ENCODE data around the gene SBF2.
"Not testable (repeated sequence)": the region's sequence is repeated elsewhere in the genome, so short reads cannot be mapped to it uniquely, and the experiment has no call there.

SBF2 gene

DNA sequence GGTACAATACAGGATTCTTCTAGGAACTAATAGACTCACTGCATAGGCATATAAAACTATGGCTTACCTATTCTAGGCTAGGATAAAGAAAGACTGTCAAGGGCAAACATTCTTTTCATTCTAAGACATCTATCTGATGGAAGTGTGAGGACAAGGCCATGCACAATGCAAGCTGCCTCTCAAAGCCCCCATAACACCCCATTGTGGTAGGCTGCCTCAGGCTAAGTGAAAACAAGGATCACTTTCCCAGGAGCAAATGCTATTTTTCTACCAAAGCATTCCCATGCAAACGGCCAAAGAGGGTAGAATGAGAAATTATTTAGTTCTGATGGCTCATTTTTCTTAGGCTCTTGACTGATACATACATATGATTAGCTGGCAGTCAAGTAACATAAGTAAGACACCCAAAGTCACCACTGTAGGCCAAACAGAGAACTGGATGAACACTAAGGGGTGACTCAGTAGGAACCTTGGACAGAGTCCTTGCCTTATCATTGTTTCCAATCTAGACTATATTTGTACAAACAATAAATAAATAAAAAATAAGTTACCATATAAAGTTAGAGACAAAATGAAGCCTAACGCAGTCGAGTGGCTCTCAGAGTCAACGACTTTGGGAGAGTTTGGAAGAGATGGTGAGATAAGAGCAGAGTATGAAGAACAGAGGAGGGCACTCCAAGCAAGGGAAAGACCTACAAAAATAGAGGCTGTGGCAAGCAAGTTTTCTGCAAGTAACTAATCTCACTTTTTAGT is 303.6 kb downstream of the SBF2 start:
- DNase-seq, result no peak

DNA sequence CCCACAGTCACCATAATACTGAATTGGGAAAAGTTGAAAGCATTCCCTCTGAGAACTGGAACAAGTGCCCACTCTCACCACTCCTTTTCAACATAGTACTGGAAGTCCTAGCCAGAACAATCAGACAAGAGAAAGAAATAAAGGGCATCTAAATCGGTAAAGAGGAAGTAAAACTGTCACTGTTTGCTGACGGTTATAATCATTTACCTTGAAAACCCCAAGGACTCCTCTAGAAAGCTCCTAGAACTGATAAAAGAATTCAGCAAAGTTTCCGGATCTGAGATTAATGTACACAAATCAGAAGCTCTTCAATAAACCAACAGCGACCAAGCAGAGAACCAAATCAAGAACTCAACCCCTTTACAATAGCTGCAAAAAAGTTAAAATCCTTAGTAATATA is 306.7 kb downstream of the SBF2 start:
- DNase-seq, result not testable (repeated sequence)

DNA sequence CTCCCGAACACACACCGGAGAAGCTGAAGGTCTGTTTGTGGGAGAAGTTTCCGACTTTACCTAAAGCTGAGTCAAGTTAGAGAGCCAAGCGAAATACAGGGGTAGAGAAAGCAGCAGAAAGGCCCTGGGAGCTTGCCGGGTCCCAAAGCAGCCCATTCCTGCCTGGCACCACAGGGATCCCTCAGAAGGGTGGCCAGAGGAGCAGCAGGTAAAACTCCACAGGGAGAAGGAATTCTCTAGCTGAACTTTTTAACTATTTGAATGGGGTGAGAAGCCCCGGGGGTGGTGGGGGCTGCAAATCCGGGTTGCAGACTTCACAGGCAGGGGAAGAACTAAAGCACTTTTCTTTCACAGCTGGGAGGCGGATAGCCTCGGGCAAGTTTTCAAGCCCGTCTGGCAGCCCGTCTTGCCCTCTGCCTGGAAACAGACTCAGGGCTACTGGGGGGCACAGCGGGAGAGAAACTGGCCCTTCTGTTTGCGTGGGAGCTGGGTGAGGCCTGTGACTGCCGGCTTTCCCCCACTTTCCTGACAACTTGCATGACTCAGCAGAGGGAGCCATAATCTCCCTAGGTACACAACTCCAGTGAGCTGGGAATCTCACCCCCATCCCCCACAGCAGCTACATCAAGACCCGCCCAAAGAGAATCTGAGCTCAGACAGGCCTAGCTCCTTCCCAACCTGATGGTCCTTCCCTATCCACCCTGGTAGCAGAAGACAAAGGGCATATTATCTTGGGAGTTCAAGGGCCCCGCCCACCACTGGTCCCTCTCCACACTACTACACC is 311.0 kb downstream of the SBF2 start:
- no peak for DNase-seq

DNA sequence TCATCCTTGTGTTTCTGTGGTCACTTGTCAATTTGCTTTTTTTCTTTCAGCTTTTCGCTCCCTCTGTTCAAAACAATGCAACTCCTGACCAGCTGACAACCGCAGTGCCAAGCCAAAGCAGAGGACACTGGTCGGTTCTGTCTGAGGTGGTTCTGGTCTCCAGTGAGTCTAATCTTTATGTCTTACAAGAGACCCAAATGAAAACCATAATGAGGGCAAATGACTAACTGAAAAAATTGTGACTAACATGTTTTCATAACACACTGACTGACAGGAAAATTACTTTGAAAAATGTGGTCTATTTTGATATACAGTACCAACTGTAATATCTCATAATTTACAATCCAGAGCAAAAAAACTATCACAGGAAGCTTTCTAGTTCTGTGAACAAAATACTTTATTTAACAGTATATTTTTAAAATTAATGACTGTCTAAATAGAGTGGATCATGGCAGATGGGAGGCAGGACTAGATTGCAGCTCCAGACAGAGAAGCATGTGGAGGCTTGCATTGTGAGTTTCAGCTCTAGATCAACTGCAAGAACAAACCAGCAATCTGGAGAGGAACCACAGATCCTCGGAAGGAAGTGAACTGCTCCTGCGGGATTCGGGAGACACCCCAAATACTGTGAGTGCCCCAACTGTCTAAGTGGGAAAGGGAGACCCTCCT is 311.8 kb downstream of the SBF2 start:
- DNase-seq, result no peak

DNA sequence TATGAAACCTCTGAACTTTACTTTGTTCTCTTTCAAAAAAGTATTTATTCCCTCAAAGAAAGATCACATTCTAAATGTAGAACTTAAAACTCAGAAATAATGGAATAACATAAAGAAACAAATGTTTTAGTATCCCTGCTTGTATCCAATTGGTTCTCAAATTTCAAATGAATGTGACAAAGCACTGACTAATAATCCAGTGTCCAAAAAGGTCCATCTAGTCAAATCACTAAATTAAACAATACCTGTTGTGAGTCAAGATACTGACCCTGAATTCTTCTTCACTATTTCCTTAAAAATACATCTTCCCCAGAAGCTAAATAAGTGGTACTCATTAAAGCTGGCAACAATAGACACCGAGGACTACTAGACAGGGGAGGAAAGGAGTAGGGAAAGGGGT is 313.1 kb downstream of the SBF2 start:
- no peak for DNase-seq

DNA sequence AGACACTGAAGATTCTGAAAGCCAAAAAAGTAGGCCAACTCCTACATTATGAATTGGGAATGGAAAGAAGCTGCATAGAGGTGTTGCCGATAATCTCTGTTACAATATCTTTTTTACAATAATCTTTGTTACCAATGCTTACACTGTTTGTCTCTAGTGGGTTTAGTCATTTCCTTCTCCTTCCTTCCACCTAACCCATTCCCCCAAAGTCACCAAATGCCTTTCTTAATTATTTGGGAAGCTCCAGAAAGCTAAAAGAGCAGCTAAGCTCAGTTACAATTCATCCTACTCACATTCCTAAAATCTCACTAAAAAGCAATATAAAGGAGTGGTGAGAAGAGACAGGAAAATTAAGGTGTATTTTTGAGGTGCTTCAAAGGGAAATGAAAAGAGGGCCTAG is 316.5 kb downstream of the SBF2 start:
- DNase-seq, result no peak

DNA sequence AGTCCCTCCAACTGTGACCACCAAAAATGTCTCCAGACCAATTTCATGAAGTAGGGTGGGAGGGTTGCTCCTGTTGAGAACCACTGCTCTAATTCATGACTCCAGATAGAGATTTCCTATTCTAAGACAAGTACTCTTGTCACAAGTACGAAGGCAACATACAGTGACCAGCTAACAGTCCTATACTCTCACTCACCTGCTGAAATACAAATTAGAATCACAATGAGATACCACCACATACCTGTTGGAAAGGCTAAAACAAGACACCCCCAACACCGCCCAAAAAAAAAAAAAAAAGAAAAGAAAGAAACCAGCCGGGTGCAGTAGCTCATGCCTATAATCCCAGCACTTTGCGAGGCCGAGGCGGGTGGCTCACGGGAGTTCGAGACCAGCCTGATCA is 319.6 kb downstream of the SBF2 start:
- DNase-seq, result no peak

DNA sequence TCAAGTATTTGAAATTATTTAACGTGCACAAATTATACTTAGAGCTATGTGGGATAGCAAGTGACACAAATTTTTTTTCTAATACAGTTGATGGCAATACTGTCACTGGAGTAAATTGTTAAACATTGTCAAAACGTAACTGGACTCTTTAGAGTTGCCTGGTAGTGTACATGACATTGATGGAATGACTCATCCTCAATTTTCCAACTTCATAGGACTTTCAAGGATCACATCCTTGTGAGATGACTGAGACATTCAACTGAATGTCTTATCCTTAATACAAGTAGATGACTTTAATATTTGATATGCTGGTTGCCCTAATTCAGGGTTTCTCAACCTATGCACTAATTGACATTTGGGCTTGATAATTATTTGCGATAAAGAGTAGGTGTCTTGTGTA is 320.1 kb downstream of the SBF2 start:
- DNase-seq, result no peak

DNA sequence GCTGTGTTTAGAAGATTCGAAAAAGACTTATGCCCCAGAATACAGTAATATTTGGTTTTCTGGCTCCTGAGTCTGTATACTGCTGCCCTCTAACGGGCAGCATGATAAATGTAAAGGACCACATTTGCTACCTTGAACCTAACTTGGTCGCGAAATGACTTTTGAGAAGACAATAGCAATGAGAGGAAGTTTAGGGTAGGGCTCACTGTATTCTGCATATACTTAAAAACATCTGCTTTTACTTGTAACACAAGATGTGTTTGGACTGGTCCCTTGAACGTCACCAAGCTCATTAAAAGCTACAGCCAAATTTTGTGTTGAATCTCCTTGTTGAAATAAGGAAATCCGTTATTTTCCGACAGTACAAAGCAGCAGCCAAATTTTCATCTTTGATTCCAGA is 321.0 kb downstream of the SBF2 start:
- DNase-seq, result no peak

DNA sequence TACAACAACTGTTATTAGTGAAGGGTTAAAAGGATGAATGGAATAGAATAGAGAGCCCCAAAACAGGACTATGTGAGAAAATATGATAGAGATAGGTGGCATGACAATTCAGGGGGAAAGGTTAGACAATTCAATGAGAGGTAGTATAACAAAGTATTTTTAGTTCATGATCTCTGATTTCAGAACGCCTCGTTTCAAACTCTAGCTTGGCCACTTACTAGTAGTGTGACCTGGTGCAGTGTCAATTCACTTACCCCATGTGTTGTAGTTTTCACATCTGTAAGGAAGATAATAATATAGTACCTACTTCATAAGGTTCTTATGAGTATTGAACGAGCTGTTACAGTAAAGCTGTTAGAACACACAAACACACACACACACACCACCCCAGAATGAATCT is 322.1 kb downstream of the SBF2 start:
- DNase-seq, result no peak

DNA sequence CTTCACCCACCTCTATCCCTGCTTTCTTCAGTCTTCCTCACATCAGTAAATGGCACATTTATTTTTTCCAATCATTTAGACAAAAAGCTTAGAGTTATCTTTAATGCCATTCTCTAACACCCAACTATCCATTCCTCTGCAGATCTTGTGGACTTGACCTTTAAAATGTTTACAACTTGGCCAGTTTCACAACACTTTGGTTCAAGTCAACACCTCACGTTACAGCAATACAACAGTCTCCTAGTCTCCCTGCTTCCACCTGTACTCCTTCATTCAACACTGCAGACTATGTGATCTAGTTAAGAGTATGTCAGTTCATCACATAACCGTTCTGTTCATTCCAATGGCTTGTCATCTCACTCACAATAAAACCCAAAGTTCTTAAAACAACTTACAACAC is 325.0 kb downstream of the SBF2 start:
- no peak for DNase-seq

DNA sequence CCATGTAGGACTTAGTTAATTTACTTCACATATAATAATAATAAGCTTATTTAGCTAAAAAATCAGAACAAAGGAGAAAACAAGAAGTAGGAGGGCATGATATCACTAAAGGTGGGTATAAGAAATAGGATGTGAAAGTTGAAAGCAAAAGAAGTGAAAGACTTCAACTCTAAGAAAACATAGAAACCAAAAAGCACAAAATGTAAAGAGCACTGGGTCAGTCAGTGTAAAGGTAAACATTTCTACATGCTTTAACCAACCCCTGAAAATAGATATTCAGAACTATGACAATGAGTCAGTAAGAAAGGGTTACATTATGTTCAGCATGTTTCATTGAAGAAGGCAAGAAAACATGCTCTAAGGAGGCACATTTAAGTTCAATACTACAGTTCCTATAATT is 331.3 kb downstream of the SBF2 start:
- DNase-seq, result no peak

DNA sequence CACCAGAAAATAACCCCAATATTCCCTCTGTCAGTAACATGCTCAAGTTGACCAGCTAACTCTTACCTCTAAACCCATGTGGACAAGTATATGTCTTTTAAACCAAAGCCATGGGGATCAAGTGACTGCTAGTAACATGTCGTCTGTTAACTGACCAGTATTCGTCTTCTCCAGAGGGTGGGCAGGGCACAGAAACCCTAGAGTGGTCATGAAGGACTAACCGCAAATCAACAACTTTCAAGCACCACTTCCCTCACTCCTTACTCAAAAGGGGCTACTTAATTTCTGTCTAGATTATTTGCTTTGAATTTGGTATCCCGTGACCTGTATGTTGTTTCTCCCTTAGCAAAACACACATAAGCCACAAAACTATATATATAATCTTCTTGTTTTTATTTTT is 336.9 kb downstream of the SBF2 start:
- no peak for DNase-seq

DNA sequence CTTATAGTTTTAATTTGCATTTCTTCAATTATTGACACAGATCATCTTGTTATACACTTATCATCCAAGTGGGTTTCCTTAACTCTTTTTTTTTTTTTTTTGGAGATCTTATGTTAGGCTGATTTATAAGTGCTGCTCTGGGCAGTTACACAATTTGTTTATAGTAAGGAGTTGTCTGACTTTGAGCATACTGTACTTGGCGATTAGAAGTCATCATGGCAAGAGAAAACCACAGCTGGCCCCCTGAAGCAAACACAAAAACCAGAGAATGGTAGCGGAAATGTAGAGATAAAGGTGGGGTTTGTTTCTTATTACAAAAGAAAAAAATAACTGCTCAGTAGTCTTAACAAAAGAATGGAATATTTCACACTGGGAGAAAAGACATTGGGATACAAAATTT is 337.5 kb downstream of the SBF2 start:
- DNase-seq, result no peak

DNA sequence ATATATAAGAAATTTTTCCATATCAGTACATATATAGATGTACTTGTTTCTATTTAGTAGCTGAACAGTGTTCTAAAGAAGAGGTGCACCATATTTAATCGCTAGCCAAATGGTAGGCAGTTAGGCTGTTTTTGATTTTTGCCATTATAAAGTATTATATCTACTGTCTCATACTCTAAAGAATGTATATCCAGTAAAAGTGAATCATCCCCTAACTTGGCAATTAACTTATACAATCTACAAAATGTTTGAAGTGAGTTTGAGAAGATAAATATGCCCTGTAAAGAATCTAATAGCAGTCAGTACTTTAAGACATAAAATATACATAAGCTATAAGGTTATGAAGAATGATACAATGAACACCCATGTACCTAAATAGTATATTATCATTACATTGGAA is 338.6 kb downstream of the SBF2 start:
- DNase-seq, result no peak

DNA sequence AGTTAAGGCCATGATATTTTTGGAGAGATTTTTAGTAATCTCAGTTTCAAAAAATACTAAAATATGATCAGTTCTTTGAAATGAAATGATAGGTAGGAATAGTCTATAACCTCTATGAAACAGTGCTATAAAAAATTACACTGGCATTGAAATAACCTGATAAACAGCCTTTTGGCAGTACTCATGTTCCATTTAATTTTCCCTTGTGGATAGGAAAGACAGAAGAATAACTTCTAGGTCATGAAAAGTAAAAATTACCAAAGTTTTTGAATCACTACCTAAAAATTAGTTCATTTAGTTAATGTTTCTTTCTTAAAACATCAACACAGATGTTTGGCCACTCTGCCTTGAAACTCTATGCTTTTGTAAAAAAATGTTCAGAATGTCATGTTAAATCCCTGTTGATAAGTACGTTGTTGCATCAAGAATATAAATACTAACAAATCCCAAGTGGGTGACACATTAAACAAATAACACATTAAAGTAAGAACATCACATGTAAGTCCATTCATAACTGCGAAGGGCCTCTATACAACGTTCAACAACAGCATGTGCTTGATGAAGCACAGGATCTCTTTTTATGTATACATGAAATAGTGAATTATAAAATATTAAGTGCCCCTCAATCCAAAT is 339.9 kb downstream of the SBF2 start:
- DNase-seq, result no peak

DNA sequence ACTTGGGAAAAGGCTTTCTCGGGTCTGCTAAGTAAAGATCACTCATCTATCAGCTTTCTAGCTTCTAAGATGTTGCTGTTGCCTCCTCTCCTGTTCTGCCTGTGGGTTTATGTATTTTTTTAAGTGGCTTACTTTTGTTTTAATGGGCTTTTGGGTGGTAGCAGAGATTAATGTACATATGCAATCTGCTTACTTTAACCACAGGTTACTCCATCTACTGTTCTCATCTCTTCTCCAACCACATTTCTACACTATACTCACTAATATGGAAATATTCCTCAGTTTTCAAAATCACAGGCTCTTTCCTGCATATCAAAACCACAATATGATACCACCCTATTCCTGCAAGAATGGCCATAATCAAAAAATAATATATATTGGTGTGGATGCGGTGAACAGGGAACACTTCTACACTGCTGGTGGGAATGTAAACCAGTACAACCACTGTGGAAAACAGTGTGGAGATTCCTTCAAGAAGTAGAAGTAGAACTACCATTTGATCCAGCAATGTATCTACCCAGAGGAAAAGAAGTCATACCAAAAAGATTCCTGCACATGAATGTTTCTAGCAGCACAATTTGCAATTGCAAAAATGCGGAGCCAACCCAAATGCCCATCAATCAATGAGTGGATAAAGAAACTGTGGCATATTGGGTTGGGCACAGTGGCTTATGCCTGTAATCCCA is 341.4 kb downstream of the SBF2 start:
- DNase-seq, result no peak

DNA sequence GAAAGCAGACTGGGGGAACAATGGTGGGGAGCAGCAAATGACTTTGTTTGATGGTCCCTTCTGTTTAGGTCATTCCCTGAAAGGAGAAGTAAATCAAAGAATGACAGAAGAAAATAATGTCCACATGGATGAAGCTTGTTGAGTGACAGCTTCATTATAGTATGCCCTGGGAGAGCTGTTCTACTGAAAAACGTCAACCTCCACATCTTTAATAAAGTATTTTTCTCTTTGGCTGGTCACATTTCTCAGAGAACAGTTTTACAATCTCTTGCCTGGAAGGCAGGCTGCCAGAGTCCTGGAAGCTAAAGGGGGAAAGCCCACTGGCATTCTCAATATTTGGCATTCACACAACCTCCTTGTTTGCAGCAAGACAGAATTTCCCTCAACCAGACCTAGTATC is 342.2 kb downstream of the SBF2 start:
- DNase-seq, result no peak

DNA sequence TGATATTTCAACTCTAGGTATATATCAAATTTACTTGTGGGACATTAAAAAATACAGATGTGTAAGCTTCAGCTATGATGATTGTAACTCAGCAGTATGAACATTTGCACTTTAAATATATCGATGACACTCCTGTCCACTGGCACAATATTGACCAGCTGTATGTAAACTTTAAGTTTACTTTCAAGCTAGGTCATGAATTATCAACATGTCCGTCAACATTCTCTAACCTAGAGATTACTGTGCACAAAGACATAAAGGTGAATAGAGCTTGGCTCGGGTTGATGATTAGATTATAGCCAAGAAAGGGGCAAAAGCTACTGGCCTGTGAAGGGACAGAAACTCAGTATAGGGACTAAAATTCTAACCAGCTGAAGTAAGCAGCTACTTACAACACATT is 343.6 kb downstream of the SBF2 start:
- DNase-seq, result no peak

DNA sequence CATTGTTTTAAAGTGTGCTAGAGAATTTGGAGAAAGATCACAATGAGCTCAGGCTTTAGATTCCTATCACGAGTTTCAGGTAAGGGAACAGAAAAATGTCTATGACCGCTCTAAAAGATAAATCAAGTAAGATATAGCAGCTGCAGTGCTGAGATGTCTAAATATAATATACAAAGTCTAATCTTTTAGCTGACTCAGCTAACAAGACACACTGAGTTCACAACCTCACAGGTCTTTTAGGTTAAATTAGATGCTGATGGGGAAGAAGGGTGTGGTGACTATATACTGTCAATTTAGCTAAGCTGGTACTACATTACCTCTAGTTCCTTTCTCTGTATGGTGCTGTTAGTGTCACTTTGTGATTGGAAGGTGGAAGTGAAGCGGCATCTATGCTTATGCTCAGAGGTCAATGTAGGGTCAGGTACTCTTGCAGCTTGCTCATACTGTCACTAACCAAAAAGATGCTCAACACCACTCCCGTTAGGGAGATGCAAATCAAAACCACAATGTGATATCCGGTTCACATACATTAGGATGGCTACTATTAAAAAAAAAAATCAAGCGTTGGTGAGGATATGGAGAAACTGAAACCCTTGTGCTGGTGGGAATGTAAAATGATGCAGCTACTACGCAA is 346.7 kb downstream of the SBF2 start:
- no peak for DNase-seq

DNA sequence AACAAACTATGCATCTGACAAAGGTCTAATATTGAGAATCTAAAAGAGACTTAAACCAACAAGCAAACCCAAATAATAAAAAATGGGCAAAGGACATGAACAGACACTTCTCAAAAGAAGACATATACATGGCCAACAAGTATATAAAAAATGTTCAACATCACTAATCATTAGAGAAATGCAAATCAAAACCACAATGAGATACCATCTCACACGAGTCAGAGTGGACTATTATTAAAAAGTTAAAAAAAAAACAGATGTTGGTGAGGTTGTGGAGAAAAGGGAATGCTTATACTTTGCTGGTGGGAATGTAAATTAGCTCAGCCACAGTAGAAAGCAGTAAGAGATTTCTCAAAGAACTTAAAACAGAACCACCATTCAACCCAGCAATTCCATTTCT is 348.3 kb downstream of the SBF2 start:
- DNase-seq, result not testable (repeated sequence)

DNA sequence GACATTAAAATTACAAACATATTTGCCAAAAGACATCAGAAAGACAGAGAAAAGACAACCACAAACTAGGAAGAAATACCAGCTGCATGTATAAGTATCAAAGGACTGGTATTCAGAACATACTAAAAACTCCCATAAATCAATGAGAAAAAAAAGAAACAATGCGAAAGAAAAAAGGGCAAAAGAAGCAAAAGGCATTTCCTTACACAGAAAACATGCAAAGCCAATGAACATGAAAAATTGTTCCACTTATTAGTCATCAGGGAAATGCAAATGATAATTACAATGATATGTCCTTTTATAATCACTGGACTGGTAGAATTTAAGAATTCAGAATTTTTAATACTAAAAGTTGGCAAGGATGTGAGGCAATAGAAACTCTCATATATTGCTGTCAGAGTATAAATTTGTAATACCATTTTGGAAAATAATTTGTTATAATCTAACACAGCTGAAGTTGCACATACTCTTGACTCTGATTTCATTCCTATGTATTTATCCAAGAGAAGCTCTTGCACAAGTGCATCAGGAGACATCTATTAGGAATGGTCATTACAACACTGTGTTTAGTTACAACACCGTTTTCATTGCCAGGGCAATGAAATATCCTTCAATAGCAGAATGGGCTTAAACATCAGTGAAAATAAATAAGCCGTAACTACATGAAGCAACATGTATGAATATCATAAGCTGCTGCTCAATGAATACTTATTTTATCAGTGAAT is 350.5 kb downstream of the SBF2 start:
- DNase-seq, result no peak
